Loucy (cell line): ENCODE results near the gene DHDDS.

Source experiments
- CTCF ChIP-seq: fragments of 200-600 bp; sonication (generic); conservative IDR thresholded peaks from 2 replicates; pipeline ENCODE4 v1.5.1; 2014; ENCODE audit warnings: mild to moderate bottlenecking, antibody characterized with exemption, low read length
- EZH2phosphoT487 ChIP-seq: fragments of 200-600 bp; IDR thresholded peaks from 2 replicates; pipeline ENCODE4 v1.6.1; 2018; ENCODE audit warnings: antibody characterized with exemption, mild to moderate bottlenecking, moderate library complexity, borderline replicate concordance

- TF ChIP-seq CTCF, result no peak
- TF ChIP-seq EZH2phosphoT487, result no peak
Observed at GRCh38 chr1:26412180-26412840, 19.8 kb upstream of the DHDDS start.
